HG02623 (cell line): ENCODE measurements around the gene GON7.
A peak's percentile ranks its signal among the peaks of the same experiment; 100 is the strongest.
"Not testable (repeated sequence)": the region's sequence is repeated elsewhere in the genome, so short reads cannot be mapped to it uniquely, and the experiment has no call there.

Experiments used
- ATAC-seq: cut with Tn5 transposase; IDR thresholded peaks from one replicate; pipeline ENCODE4 v1.9.1; 2021; ENCODE audit warnings: moderate library complexity; ENCODE audit not compliant: unreplicated experiment

The GON7 gene

DNA sequence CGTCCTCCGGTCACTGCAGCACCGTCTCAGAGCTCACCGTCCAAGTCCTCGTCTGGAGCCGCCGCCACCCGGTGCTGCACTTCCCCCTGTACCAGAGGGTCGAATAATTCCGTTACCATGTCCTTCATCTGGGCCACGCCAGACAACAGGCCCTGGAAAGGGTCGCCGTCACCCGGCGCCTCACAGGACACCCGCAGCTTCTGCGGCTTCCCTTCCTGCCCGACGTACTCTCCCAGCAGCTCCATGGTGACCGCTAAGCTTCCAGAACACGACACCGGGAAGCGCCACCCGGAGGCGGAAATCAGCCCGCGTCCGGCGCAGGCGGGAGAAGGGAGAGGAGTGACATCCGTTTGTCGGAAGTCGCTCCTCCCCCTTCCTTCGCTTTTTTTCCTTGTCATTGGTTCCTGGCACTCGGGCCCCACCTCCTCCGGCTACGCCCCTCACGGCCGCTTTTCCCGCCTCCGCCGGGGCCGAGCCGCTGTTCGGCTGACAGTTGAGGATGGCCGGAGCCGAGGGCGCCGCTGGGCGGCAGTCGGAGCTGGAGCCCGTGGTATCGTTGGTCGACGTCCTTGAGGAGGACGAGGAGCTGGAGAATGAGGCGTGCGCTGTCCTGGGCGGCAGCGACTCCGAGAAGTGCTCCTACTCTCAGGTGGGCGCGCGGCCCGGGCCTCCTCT, at the start of gene GON7, which contains the start of gene UBR7:
Gene GON7 (minus strand): TSS at position 273 of the 675 bp plus-strand sequence. CDS start 28 bp downstream, at position 245.
Gene UBR7 (plus strand): TSS at position 464 of the 675 bp plus-strand sequence. CDS start 36 bp downstream, at position 500.
- ATAC-seq: peak; percentile 79

DNA sequence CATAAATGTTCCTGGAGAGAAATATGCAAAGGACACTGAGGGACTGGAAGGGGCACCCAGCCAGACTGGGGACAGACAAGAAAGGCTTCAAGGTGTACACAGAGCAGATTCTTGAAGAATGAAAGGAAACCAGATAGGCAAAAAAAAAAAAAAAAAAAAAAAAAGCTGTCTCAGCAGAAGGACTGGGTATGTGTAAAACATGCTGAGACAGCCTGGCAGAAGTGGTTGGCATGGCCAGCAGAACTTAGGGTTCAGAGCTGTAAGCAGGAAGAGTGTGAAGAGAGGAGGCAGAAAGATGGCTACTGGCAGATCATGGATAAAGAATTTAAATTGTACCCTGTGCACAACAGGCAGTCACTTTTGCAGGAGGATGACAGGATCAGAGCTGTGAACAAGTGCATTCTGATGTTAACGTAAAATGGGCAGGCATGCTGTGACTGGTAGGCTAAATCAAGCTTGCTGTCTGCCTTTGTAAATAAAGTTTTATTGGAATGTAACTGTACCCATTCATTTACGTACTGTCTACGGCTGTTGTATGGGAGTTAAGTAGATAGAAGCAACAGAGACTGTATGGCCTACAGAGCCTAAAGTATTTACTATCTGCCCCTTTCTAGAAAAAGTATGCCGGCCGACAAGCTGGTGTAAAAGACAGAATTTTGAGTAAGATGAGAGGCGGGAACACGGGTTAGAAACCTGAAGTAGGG, 42.4 kb upstream of the GON7 start:
- no peak for ATAC-seq

GRCh38 chr14:93246534-93246933, 39.7 kb upstream of the GON7 start:
- ATAC-seq: no peak

GRCh38 chr14:93245764-93246420, 39.0 kb upstream of the GON7 start:
- no peak for ATAC-seq

DNA sequence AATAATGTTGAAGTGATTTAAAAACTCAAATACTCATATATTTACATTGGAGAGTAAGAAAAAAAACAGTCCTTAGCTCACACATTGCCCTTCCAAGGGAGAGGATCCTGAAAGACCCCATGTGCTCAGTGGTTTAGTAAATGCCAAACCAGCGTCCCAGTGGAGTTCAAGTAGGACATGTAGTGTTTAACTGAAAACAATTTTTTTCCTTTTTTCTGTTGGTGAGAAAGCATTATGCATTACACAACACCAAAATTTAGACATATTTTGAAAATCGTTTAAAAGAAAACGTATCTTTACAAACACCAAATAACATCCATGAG, 33.8 kb upstream of the GON7 start:
- ATAC-seq: no peak

DNA sequence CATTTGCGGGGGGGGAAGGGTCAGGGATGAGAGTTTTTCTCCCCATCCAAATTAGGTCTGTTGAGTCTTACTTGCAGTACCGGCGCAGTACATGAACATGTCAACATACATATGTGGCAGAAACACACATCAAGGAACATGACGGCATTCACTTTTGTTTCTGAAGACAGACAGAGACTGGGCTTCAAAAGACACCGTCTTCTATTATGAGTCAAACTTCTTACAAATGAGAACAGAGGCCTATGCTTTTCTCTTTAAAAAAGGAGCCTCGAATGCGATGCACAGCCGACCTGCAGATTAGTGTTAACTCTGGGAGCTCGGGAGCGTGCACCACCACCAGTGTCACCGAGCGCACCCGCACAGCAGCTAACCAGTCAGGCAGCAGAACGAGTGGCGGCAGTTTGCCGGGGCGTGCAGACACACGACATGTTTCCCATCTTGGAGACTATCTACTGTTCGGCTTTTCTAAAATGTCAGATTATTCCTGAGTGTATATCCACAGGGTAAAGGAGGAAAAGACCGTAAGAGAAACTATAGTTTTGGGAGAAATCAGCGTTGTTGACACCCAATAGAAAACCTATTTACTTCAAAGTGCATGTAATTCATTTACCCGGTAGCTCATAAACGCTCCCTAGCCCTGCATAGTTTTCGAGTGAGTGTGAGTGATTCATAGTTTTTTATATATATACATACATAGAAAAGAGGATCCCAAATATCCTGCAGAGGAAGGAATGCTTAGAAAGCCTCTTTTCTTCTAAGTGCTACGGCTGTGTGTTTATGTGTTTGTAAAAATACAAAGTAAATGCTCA, 33.2 kb upstream of the GON7 start:
- ATAC-seq: no peak

- no peak for ATAC-seq
Measured at GRCh38 chr14:93234798-93235197, 27.9 kb upstream of the GON7 start.

- not testable (repeated sequence) for ATAC-seq
Measured at GRCh38 chr14:93233078-93233477, 26.2 kb upstream of the GON7 start.

DNA sequence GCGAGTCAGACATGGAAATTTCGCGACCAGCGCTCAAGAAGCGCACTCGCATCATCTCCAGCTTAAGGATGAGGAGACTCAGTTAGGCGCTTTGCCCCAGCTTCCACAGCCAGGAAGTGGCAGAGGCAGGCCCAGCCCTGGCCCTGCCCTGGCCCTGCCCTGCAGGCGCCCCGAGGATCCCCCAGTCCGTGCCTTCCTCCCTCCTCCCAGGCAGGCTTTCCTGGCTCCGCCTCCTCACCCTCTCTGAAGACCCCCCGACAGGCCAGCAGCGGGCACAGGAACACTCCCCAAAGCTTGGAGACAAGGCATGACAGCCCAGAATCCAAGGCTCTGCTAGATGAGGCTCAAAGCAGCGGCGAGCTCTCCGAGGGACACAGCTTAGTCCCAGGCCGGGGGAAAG, 25.3 kb upstream of the GON7 start:
- ATAC-seq: no peak

GRCh38 chr14:93231129-93231979, 24.5 kb upstream of the GON7 start:
- no peak for ATAC-seq

GRCh38 chr14:93230539-93230938, 23.7 kb upstream of the GON7 start:
- ATAC-seq: no peak

DNA sequence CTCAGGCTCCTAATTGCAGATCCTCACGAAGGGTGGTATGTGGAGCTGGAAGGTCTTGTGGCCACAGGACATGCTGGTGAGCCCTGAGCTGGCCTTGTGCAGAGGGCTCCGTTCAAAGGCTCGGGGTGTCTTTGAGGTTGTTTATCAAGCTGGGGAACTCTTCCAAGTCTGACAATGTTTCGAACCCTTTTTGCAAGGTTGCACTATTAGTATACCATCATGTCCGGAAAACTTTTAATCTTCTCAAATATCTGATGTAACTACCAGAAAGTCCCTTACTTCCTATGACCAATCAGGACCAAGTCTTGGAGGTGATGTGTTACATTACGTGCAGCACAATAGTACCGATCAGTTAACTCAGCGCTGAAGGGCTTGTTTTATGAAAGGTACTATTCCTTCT, 21.7 kb upstream of the GON7 start:
- no peak for ATAC-seq

DNA sequence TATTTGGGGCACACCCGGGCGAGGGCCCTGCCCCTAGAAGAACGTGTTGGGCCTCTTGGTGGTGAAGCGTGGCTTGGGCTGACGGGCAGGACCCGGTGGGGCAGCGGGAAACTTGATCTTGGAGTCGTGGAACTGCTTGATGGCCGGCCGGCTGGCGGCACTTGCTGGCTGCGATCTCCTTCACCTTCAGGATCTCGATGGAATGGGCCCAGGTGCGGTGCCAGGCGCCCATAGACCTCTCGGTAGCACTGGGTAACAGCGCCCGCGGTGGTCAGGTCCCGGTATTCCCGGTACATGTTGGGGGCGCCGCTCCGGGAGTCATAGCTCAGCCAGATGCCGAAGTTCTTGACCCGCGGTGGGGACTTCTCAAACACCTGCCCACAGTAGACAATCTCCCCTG, 16.7 kb upstream of the GON7 start:
- ATAC-seq: no peak

DNA sequence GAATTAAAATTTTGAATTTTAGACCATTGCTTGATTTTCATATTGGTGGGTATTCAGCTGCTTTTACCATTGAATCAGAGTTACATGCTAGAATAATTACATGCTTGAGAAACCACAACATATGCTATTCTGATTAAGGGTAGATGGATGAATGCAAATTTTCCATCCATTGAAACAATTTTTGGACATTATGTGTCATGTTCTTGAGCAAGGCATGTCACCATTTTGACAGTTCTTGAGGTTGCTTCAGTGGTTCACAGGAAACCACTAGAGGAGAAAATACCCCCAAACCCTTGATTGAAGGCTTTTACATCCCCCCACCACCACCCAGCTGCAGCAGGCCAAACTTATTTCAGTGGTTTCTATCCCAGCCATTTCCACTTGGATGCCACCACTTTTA, 13.6 kb upstream of the GON7 start:
- ATAC-seq: no peak

GRCh38 chr14:93219103-93219726, 12.3 kb upstream of the GON7 start:
- ATAC-seq: peak; percentile 61

GRCh38 chr14:93214598-93214997, 7.7 kb upstream of the GON7 start:
- ATAC-seq: no peak

- peak; percentile 74 for ATAC-seq
Measured at GRCh38 chr14:93212432-93212831, 5.6 kb upstream of the GON7 start.

DNA sequence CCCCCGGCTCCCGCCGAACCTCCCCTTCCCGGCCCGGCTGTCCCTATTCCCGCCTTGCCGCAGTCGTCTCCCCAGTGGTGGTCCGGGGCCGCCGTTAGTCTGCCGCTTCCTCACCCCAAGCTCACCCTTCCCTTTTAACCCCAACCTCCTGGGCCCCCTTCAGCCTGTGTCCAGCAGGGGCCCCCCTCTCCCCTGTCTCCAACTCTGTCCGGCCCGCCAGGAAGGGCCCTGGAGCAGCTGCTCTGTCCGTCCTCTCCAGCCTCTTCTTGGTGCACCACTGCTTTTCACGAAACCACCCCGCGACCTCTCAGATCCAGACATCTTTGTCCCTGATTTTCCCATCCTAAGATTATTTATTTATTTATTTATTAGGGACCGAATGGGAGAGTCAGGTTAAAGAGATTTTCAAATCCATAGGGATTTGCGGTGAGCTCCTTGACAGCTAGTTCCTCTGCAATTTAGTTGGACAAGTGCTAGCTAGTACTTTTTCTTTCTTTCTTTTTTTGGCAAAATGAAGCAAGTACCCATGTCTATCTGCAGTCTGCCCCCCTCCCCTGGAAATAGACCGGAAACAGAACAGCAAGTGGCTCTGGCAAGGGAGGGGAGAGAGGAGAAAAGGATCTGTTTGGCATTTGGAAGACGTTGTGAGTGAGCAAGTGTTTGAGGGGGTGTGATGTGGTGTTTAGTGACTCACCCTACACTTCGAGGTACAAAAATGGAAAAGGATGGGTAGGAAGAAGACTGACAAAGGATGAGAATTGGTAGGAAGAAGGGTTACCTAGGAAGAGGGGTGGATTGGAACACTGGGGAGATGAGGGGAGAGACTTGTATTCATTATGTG, 823 bp upstream of the GON7 start:
- peak; percentile 33 for ATAC-seq

GRCh38 chr14:93201155-93201704, 5.6 kb downstream of the GON7 start:
- ATAC-seq: no peak
